Measurements from ENCODE around the gene MPND. TPM values are rescaled to one million over a fixed set of nuclear protein-coding genes. Genes with fewer than 3 reads are reported as not detected.
"Not testable (repeated sequence)": the region's sequence is repeated elsewhere in the genome, so short reads cannot be mapped to it uniquely, and the experiment has no call there.

MPND gene
- total RNA-seq, 2 experiments from 2014 or later: 21.2 to 28.1 TPM

DNA sequence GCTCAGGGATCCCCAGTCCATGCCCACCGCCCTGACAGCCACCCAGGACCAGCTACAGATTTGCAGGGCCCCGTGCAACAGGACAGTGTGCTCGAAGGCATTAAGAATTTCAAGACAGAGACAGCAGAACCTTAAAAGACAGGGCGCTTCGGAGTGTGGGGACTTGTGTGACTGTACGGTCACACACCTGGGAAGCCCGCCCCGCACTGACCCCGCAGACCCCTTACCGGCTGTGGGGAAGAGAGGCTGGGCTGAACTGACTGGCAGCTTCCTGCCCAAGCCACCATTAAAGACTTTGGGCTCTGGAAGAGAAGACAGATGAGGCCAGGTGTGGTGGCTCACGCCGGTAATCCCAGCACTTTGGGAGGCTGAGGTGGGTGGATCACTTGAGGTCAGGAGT, 19.1 kb upstream of the MPND start:
- ChIA-PET CTCF (interaction anchor here (1.0 to 3.1 kb wide), 3 partner anchors 18 to 76 kb away, joined by 3 to 11 read pairs (median 8); partner anchors contain the start of genes MPND and SH3GL1), POLR2A (no interaction called here)
- no peak for DNase-seq
- peaks cover 15% of the 10 kb centered on the region for H3K36me3 Mint-ChIP-seq (ENCODE audit: low read depth)
- no peak overlapping the region for H3K27ac Mint-ChIP-seq
- H3K4me1 Mint-ChIP-seq: peaks cover 24% of the 10 kb centered on the region
- H3K4me3 Mint-ChIP-seq: no peak overlapping the region
- peaks cover 6% of the 10 kb centered on the region for H3K27me3 Mint-ChIP-seq
- peaks cover 12% of the 10 kb centered on the region for H3K9me3 Mint-ChIP-seq

DNA sequence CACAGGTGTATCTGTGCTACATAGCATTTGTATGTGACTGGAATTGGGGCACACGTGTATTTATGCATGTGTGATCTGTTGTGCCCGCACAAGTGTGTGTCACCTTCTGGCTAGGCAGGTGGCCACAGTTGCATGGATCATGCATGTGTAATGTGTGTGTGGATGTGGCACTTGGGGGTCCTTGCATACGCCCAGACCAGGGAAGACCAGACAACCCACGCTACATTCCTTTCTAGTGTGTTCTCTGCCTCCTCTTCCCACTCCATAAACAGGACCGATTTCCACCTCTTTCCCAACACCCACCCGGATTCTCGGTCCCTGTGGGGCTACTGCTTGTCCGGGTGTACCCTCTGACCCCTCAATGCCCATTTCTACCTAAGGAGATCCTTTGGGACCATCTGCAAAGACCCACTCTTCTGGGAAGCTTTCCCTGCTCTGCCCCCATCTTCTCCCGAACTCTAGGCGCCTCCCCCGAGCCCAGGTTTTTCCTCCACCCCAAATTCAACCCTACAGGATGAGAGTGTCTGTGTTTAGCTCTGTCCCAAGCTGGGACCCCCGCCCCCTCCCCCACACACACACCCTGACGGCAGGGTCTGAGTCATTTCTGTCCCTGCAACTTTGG, 17.0 kb upstream of the MPND start:
- ChIA-PET CTCF (interaction anchor here (0.7 to 3.1 kb wide), 2 partner anchors 16 to 153 kb away, joined by 3 to 11 read pairs; partner anchors contain the start of gene MPND), POLR2A (no interaction called here)
- Mint-ChIP-seq H3K4me3 (peak overlapping the region; percentile 44), H3K4me1 (peaks cover 27% of the 10 kb centered on the region), H3K27ac (no peak overlapping the region), H3K9me3 (no peaks in the 10 kb centered on the region), H3K27me3 (peaks cover 6% of the 10 kb centered on the region), H3K36me3 (ENCODE audit: low read depth) (peaks cover 5% of the 10 kb centered on the region)
- no peak for DNase-seq

DNA sequence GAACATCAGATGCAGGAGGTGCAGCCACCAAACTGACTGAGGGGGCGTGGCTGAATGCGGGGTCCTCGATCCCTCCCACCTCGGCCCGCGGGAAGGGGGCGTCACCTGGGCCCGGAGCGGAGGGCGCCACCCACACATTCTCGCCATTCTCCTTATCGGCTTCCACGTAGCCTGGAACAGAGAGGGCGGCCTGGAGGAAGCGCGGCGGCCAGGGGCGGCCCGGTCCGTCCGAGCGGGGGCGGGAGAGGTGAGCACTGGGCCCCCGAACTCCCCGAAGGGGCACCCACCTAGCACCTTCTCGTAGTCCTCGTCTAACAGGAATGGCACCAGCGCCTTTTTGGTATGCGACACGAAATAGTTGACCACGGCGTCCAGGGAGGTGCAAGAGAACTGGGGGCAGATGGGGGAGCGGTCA, 16.5 kb upstream of the MPND start:
- Mint-ChIP-seq H3K36me3 (ENCODE audit: low read depth) (peaks cover 5% of the 10 kb centered on the region), H3K27ac (no peak overlapping the region), H3K27me3 (peaks cover 6% of the 10 kb centered on the region), H3K4me1 (peaks cover 27% of the 10 kb centered on the region), H3K9me3 (no peaks in the 10 kb centered on the region), H3K4me3 (peak overlapping the region; percentile 83)
- no peak for DNase-seq
- ChIA-PET CTCF (no interaction called here), POLR2A (no interaction called here)

- H3K4me1 Mint-ChIP-seq: peaks cover 27% of the 10 kb centered on the region
- peak; percentile 84 for DNase-seq
- H3K9me3 Mint-ChIP-seq: no peaks in the 10 kb centered on the region
- POLR2A ChIA-PET: interaction anchor here (0.9 kb wide), 1 partner anchor 15 kb away, joined by 6 read pairs; no protein-coding TSS in a partner anchor
- CTCF ChIA-PET: interaction anchor here (1.1 kb wide), 1 partner anchor 8 kb away, joined by 4 read pairs; no protein-coding TSS in a partner anchor
- peaks cover 6% of the 10 kb centered on the region for H3K27me3 Mint-ChIP-seq
- H3K4me3 Mint-ChIP-seq: peak overlapping the region; percentile 83
- peak overlapping the region; percentile 95 for H3K27ac Mint-ChIP-seq
- peaks cover 5% of the 10 kb centered on the region for H3K36me3 Mint-ChIP-seq (ENCODE audit: low read depth)
Observed at GRCh38 chr19:4327252-4327876, 16.0 kb upstream of the MPND start.

- POLR2A ChIA-PET: interaction anchor here (0.9 kb wide), 1 partner anchor 15 kb away, joined by 6 read pairs; no protein-coding TSS in a partner anchor
- peak overlapping the region; percentile 95 for H3K27ac Mint-ChIP-seq
- CTCF ChIA-PET: interaction anchor here (1.1 kb wide), 1 partner anchor 9 kb away, joined by 4 read pairs; no protein-coding TSS in a partner anchor
Observed at GRCh38 chr19:4327877-4328242, 15.5 kb upstream of the MPND start.

GRCh38 chr19:4328243-4328990, 14.9 kb upstream of the MPND start:
- ChIA-PET POLR2A (interaction anchor here (0.9 kb wide), 1 partner anchor 14 kb away, joined by 6 read pairs; no protein-coding TSS in a partner anchor), CTCF (interaction anchor here (1.1 kb wide), 1 partner anchor 9 kb away, joined by 4 read pairs; no protein-coding TSS in a partner anchor)
- Mint-ChIP-seq H3K9me3 (no peaks in the 10 kb centered on the region), H3K36me3 (ENCODE audit: low read depth) (peaks cover 5% of the 10 kb centered on the region), H3K27me3 (peaks cover 6% of the 10 kb centered on the region), H3K4me1 (peaks cover 27% of the 10 kb centered on the region), H3K4me3 (peak overlapping the region; percentile 83), H3K27ac (peak overlapping the region; percentile 95)
- peak; percentile 98 for DNase-seq

More at GRCh38 chr19:4327877-4328242, 15.5 kb upstream of the MPND start:
- no peak for DNase-seq
- no peaks in the 10 kb centered on the region for H3K9me3 Mint-ChIP-seq
- H3K4me1 Mint-ChIP-seq: peaks cover 27% of the 10 kb centered on the region
- peaks cover 6% of the 10 kb centered on the region for H3K27me3 Mint-ChIP-seq
- peak overlapping the region; percentile 83 for H3K4me3 Mint-ChIP-seq
- H3K36me3 Mint-ChIP-seq (ENCODE audit: low read depth): peaks cover 5% of the 10 kb centered on the region

GRCh38 chr19:4328991-4329681, 14.2 kb upstream of the MPND start:
- H3K36me3 Mint-ChIP-seq (ENCODE audit: low read depth); POLR2A ChIA-PET; H3K9me3 Mint-ChIP-seq; H3K27me3 Mint-ChIP-seq: not testable (repeated sequence)
- DNase-seq: peak; percentile 38
- Mint-ChIP-seq H3K4me3 (peak overlapping the region; percentile 83), H3K27ac (peak overlapping the region; percentile 95), H3K4me1 (peaks cover 27% of the 10 kb centered on the region)
- CTCF ChIA-PET: interaction anchor here (4.0 kb wide), 1 partner anchor 13 kb away, joined by 16 read pairs; the partner anchor contains the start of gene MPND

DNA sequence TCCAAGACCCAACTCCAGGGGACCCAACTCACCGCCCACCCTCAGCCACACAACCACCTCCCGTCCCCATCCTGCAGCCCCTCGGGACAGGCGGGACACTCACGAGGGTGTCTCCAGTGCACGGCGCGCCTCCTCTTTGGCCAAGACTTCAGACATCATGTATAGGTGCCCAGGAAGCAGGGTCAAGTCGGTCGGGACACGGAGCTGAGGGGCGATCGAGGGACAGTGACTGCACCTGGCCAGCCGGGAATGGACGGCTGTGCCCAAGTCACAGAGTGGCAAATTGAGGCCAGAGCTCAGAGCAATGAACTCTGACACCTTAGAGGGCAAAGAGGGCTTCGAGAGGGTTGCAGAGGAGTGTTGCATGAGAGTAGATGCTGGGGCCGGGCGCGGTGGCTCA, 13.5 kb upstream of the MPND start:
- Mint-ChIP-seq H3K4me1 (peaks cover 27% of the 10 kb centered on the region), H3K27me3 (peaks cover 6% of the 10 kb centered on the region), H3K27ac (peak overlapping the region; percentile 22), H3K36me3 (ENCODE audit: low read depth) (peaks cover 5% of the 10 kb centered on the region), H3K9me3 (peaks cover under 1% of the 10 kb centered on the region), H3K4me3 (peak overlapping the region; percentile 47)
- ChIA-PET CTCF (interaction anchor here (4.0 kb wide), 1 partner anchor 12 kb away, joined by 16 read pairs; the partner anchor contains the start of gene MPND), POLR2A (no interaction called here)
- no peak for DNase-seq

DNA sequence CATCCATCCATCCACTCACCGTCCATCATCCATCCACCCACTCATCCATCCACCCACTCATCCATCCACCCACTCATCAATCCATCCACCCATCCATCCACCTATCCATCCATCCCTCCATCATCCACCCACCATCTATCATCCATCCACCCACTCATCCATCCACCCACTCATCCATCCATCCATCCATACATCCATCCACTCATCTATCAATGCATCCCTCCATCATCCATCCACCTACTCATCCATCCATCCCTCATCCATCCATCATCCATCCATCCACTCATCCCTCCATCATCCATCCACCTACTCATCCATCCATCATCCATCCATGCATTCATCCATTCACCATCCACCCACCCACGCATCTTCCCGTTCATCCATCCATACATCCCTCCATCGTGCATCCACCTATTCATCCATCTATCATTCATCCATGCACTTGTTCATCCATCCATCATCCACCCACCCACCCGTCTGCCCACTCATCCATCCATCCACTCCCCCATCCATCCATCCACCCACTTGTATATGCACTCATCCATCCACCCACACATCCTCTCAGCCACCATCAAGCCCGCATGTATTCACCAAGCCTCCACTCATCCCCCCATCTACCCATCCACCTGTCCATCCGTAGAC, 8.3 kb upstream of the MPND start:
- H3K4me3 Mint-ChIP-seq: no peak overlapping the region
- CTCF ChIA-PET: interaction anchor here (0.7 kb wide), 1 partner anchor 113 kb away, joined by 3 read pairs; no protein-coding TSS in a partner anchor
- DNase-seq: no peak
- H3K4me1 Mint-ChIP-seq: peaks cover 20% of the 10 kb centered on the region
- POLR2A ChIA-PET: no interaction called here
- peaks cover 4% of the 10 kb centered on the region for H3K36me3 Mint-ChIP-seq (ENCODE audit: low read depth)
- H3K9me3 Mint-ChIP-seq: peaks cover 7% of the 10 kb centered on the region
- no peak overlapping the region for H3K27ac Mint-ChIP-seq
- H3K27me3 Mint-ChIP-seq: no peaks in the 10 kb centered on the region

DNA sequence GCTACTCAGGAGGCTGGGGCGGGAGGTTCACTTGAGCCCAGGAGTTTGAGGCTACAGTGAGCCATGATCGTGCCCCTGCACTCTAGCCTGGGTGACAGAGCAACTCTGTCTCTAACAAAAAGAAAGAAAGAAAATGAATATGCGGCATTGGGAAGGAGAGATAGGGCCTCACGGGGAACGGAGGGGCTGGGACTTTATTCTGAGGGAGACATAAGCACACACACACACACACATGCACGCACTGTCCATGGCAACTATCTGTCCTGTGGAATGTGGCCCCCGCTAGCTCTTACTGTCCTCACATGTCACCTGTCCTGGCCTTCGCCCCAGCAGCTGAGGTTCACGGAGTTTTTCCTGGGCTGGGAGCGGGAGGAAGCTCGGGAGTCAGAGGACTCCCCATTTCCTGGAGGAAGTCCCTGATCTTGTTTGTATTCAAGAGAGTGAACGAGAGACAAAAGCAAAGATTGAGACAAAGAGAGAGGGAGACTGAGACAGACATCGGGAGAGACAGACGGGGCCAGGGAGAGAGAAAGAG, 5.4 kb upstream of the MPND start:
- H3K27me3 Mint-ChIP-seq: no peaks in the 10 kb centered on the region
- H3K4me1 Mint-ChIP-seq: peaks cover 33% of the 10 kb centered on the region
- CTCF ChIA-PET: interaction anchor here (0.6 to 3.0 kb wide), 3 partner anchors 15 to 198 kb away, joined by 3 to 16 read pairs (median 3); partner anchors contain the start of gene SH3GL1
- peak overlapping the region; percentile 79 for H3K4me3 Mint-ChIP-seq
- H3K27ac Mint-ChIP-seq: peak overlapping the region; percentile 94
- DNase-seq: no peak
- H3K9me3 Mint-ChIP-seq: peaks cover 7% of the 10 kb centered on the region
- POLR2A ChIA-PET: no interaction called here
- H3K36me3 Mint-ChIP-seq (ENCODE audit: low read depth): peaks cover 4% of the 10 kb centered on the region

DNA sequence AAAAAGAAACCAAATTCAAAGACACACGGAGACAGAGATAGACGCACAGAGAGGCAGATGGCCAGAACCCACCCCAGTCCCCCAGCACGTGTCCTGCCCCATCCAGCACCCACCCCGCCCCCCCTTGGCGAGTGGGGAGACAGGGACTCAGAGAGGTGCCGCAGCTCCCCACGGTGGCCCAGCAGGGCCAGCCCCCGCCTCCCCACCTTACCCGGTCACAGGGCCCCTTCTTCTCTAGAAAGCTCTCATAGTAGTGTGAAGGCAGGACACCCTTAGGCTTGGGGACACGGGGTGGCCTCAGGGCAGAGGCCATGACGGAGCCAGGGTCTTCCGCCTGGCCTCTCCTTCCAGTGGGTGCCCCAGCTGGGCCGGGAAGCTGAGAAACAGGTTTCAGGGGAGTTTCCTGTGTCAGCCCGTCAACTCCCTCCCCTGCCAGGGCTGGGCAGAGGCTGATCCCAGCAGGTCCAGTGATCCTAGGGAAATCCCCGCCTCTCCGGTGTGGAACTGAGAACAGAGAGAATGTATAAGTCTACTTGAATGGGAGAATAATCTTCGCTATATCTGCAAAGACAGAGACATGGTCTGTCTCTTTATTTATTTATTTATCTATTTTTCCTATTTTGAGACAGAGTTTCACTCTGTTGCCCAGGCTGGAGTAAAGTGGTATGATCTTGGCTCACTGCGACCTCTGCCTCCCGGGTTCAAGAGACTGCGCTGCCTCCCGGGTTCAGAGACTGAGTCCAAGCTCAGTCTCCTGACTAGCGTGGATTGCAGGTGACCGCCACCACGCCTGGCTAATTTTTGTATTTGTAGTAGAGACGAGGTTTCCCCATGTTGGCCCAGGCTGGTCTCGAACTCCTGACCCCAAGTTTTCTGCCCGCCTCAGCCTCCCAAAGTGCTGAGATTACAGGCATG, 4.7 kb upstream of the MPND start, which contains the start of gene STAP2:
TSS of gene STAP2 (minus strand) at position 387 of the 915 bp plus-strand sequence. CDS start at position 313, 74 bp downstream.
- no peaks in the 10 kb centered on the region for H3K27me3 Mint-ChIP-seq
- H3K27ac Mint-ChIP-seq: peak within 1 kb of the TSS; percentile 94
- DNase-seq: peak; percentile 44
- ChIA-PET CTCF (interaction anchor here (0.6 to 3.0 kb wide), 5 partner anchors 15 to 677 kb away, joined by 3 to 16 read pairs (median 3); partner anchors contain the start of gene SH3GL1), POLR2A (no interaction called here)
- peaks cover 4% of the 10 kb centered on the region for H3K36me3 Mint-ChIP-seq (ENCODE audit: low read depth)
- peaks cover 33% of the 10 kb centered on the region for H3K4me1 Mint-ChIP-seq
- peaks cover 7% of the 10 kb centered on the region for H3K9me3 Mint-ChIP-seq
- H3K4me3 Mint-ChIP-seq: peak within 1 kb of the TSS; percentile 79

All from activated CD4-positive, alpha-beta T cell treated with anti-CD3 and anti-CD28 coated beads, Interleukin-2, amount 10 ng/mL, durations not matched to agents 7 days and 5 days (primary cell).